PC-9 (cell line): Measurements from ENCODE around the gene ABCC12. TPM values are rescaled to one million over a fixed set of nuclear protein-coding genes. Genes with fewer than 3 reads are reported as not detected.

Experiments used
- BruUV-seq: library from RNA; stranded (reverse); fragments of 400-500 nt; replicated peaks from 2 replicates; lab custom pipeline; 2021; lab: Mats Ljungman, UMichigan
- CTCF ChIA-PET: fragments of 300-600 bp; sonication (Branson Sonifier 250); formaldehyde crosslinking; loops from one replicate; lab custom pipeline; 2022; ENCODE audit warnings: antibody characterized with exemption; lab: Charles Lee
- POLR2A ChIA-PET: fragments of 300-600 bp; sonication (Branson Sonifier 250); formaldehyde crosslinking; loops from one replicate; lab custom pipeline; 2022; ENCODE audit warnings: antibody characterized with exemption; ENCODE audit not compliant: unreplicated experiment; lab: Charles Lee
- DNase-seq, 2 experiments: peaks; one replicate each; pipeline versions ENCODE4 v3.0.0 to v3.0.0-alpha.2; 2015 to 2022; ENCODE audit warnings: mixed read lengths in 1 of 2
- H2AFZ ChIP-seq: fragments of 200-600 bp; sonication (generic); 2 replicates; pipeline ENCODE4 v1.8.1; 2017; ENCODE audit warnings: antibody characterized with exemption
- H3F3A ChIP-seq: fragments of 200-600 bp; sonication (generic); 2 replicates; pipeline ENCODE4 v1.8.1; 2017; ENCODE audit warnings: antibody characterized with exemption, mild to moderate bottlenecking, low read depth; ENCODE audit not compliant: insufficient read depth
- H3K27ac ChIP-seq: fragments of 200-600 bp; sonication (generic); 2 replicates; pipeline ENCODE4 v1.6.1; 2016; ENCODE audit warnings: mixed run types
- H3K27me3 ChIP-seq: fragments of 200-600 bp; sonication (generic); 2 replicates; pipeline ENCODE4 v1.6.1; 2016; ENCODE audit warnings: low read depth, mixed run types; ENCODE audit not compliant: insufficient read depth
- H3K36me3 ChIP-seq: fragments of 200-600 bp; sonication (generic); 2 replicates; pipeline ENCODE4 v1.6.1; 2016; ENCODE audit warnings: low read depth, mixed run types
- H3K4me1 ChIP-seq: fragments of 200-600 bp; sonication (generic); replicated peaks from 2 replicates; pipeline ENCODE4 v1.6.1; 2016; ENCODE audit warnings: mixed run types; ENCODE audit not compliant: insufficient read depth
- H3K4me2 ChIP-seq: fragments of 200-600 bp; sonication (generic); 2 replicates; pipeline ENCODE4 v1.6.1; 2017; ENCODE audit warnings: mixed run types
- H3K4me3 ChIP-seq: fragments of 200-600 bp; sonication (generic); 2 replicates; pipeline ENCODE4 v1.6.1; 2016; ENCODE audit warnings: mixed run types
- H3K79me2 ChIP-seq: fragments of 200-600 bp; sonication (generic); 2 replicates; pipeline ENCODE4 v1.6.1; 2017; ENCODE audit warnings: low read depth, mixed run types
- H3K9me2 ChIP-seq: fragments of 200-600 bp; sonication (generic); 2 replicates; pipeline ENCODE4 v1.8.1; 2017; ENCODE audit warnings: mild to moderate bottlenecking; ENCODE audit not compliant: insufficient read depth
- H3K9me3 ChIP-seq: fragments of 200-600 bp; sonication (generic); 2 replicates; pipeline ENCODE4 v1.8.1; 2016; ENCODE audit warnings: low read depth; ENCODE audit not compliant: insufficient read depth
- H4K20me1 ChIP-seq: fragments of 200-600 bp; sonication (generic); 2 replicates; pipeline ENCODE4 v1.8.1; 2017; ENCODE audit not compliant: insufficient read depth
- EZH2 ChIP-seq: fragments of 200-600 bp; sonication (generic); IDR thresholded peaks from 2 replicates; pipeline ENCODE4 v1.8.0; 2017; ENCODE audit warnings: antibody characterized with exemption, low read depth
- intact Hi-C: fragments of 100-400 bp; cut with micrococcal nuclease; formaldehyde crosslinking; loops from one replicate; pipeline ENCODE4 v1.10.0; 2022; ENCODE audit not compliant: unreplicated experiment
- total RNA-seq: library from RNA; stranded (reverse); gene quantifications from 2 replicates; pipeline ENCODE4 v1.2.3, GENCODE V29; 2021
- TF ChIP-seq, protein P1 (sequence below): fragments of 200-600 bp; sonication (generic); conservative IDR thresholded peaks from 2 replicates; pipeline ENCODE4 v1.6.1; 2017; ENCODE audit warnings: mixed run types, antibody characterized with exemption, mild to moderate bottlenecking, moderate library complexity

The ABCC12 gene
- total RNA-seq, 1 experiment from 2014 or later, result not detected

DNA sequence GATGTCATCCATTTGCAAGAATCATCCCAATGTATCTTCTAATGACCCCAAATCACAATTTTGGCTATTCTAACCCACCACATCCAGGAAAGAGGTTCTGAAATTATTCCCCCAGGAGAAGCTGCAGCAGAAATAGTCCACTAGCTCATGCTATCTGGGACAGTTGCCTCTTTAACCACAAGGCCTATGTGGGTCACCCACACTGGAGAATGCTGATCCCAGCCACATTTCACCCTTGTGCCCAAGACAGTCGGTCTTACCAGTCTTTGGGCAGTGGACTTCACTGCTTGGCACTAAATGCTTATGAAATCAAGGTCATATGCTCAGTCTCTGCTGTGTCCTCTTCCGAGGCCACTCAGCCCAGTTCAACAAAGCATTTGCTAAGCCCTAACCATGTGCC, 27.0 kb downstream of the ABCC12 start:
- no TSS peak for BruUV-seq
- Histone ChIP-seq H3K4me1 (peaks cover 61% of the 10 kb centered on the region), H3K27ac (peak overlapping the region; percentile 94; the same call in 1 of the 2 replicates)

DNA sequence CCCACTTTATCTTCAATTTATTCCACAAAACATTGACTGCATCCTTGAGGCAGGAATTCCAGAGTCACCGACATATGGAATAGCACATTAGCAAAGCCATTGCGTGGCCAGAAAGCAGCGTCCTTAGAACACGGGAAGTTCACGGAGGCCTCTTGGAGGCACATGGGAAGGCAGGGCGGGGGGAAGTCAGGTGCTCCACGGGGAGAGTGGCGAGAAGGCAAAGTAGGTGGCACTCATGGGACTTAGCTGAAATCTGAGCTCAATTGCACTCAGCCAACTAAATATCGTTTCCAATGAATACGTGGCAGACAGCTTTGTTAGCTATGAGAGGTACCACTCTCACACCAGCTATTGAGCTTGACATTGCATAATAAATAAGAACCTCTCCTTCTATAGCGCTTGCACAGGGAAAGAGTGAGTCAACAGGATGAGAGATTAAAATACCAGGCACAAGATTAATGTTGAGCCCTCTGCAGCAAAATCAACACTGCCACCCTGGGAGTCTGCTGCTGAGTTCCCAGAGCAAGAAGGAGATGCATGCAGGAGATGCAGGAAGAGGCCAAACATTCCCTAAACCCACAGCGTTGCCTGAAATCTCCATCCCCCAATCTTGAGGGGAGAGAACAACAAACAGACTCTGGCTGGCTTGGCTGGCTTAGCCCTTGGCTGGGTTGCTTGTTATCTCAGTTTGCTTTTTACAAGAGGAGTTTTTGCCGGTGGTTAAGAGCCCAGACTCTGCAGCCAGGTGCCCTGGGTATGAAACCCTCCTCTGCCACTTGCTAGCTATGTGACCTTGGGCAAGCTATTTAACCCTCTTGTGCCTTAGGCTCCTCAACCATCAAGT, 28.8 kb downstream of the ABCC12 start:
- CTCF ChIA-PET, result no interaction called here
- Histone ChIP-seq H3K9me2 (no peaks in the 10 kb centered on the region), H3F3A (peaks cover 55% of the 10 kb centered on the region), H3K36me3 (no peaks in the 10 kb centered on the region), H2AFZ (no peak overlapping the region), H3K27me3 (no peaks in the 10 kb centered on the region), H4K20me1 (no peaks in the 10 kb centered on the region), H3K9me3 (no peaks in the 10 kb centered on the region; the same call in 1 of the 2 replicates), H3K4me1 (peaks cover 77% of the 10 kb centered on the region), H3K79me2 (no peaks in the 10 kb centered on the region), H3K27ac (peak overlapping the region; percentile 94), H3K4me2 (peak overlapping the region; percentile 51), H3K4me3 (no peak overlapping the region)
- peak; percentile 68 to 96 for DNase-seq
- BruUV-seq, result no TSS peak
- intact Hi-C loops, result no loop called here
- TF ChIP-seq EZH2, result no peak
- TF ChIP-seq, protein P1, sequence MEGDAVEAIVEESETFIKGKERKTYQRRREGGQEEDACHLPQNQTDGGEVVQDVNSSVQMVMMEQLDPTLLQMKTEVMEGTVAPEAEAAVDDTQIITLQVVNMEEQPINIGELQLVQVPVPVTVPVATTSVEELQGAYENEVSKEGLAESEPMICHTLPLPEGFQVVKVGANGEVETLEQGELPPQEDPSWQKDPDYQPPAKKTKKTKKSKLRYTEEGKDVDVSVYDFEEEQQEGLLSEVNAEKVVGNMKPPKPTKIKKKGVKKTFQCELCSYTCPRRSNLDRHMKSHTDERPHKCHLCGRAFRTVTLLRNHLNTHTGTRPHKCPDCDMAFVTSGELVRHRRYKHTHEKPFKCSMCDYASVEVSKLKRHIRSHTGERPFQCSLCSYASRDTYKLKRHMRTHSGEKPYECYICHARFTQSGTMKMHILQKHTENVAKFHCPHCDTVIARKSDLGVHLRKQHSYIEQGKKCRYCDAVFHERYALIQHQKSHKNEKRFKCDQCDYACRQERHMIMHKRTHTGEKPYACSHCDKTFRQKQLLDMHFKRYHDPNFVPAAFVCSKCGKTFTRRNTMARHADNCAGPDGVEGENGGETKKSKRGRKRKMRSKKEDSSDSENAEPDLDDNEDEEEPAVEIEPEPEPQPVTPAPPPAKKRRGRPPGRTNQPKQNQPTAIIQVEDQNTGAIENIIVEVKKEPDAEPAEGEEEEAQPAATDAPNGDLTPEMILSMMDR, result no peak
- POLR2A ChIA-PET, result interaction anchor here (0.5 to 0.7 kb wide), 4 partner anchors 113 to 666 kb away, joined by 3 to 6 read pairs (median 3); partner anchors contain the start of gene PHKB

More for the DNA sequence above, 27.0 kb downstream of the ABCC12 start:
- Histone ChIP-seq H3F3A (peaks cover 41% of the 10 kb centered on the region), H3K9me3 (no peaks in the 10 kb centered on the region; the same call in 1 of the 2 replicates), H3K4me3 (no peak overlapping the region), H3K9me2 (no peaks in the 10 kb centered on the region), H3K79me2 (no peaks in the 10 kb centered on the region), H4K20me1 (no peaks in the 10 kb centered on the region), H2AFZ (no peak overlapping the region), H3K4me2 (0 out of 2 replicates have a peak overlapping the region, but pooled peaks have one; percentile 51), H3K27me3 (no peaks in the 10 kb centered on the region), H3K36me3 (no peaks in the 10 kb centered on the region)
- ChIA-PET POLR2A (no interaction called here), CTCF (no interaction called here)
- intact Hi-C loops, result no loop called here
- TF ChIP-seq EZH2, result no peak
- TF ChIP-seq, protein P1, result no peak
- no peak for DNase-seq

DNA sequence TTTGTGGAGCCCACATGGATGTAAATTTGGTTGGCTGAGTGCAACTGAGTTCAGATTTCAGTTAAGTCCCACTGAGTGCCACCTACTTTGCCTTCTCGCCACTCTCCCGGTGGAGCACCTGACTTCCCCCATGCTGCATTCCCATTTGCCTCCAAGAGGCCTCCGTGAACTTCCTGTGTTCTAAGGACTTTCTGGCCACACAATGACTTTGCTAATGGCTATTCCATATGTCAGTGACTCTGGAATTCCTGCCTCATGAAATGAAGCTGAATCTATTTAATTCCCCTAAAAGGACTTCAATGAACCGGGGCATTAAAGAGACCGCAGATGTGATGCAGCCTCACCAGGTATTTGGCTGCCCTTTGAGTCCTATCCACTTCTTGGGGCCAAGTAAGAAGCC, 29.9 kb downstream of the ABCC12 start:
- Histone ChIP-seq H2AFZ (no peak overlapping the region), H3K4me1 (peaks cover 77% of the 10 kb centered on the region), H3K27ac (peak overlapping the region; percentile 94), H3K79me2 (no peaks in the 10 kb centered on the region), H3K9me2 (no peaks in the 10 kb centered on the region), H3F3A (peaks cover 55% of the 10 kb centered on the region), H3K36me3 (no peaks in the 10 kb centered on the region), H3K27me3 (no peaks in the 10 kb centered on the region), H4K20me1 (no peaks in the 10 kb centered on the region), H3K4me2 (no peak overlapping the region; the same call in 1 of the 2 replicates), H3K9me3 (no peaks in the 10 kb centered on the region), H3K4me3 (no peak overlapping the region)
- intact Hi-C loops, result no loop called here
- no peak for DNase-seq
- TF ChIP-seq, protein P1, result no peak
- no peak for TF ChIP-seq EZH2
- CTCF ChIA-PET, result no interaction called here
- BruUV-seq, result no TSS peak
- POLR2A ChIA-PET, result no interaction called here
